Activated naive CD8-positive, alpha-beta T cell treated with anti-CD3 and anti-CD28 coated beads, Interleukin-2, amount 50 U/mL, for 16 hours (primary cell): ENCODE measurements around the gene YES1.
"Not testable (repeated sequence)": the region's sequence is repeated elsewhere in the genome, so short reads cannot be mapped to it uniquely, and the experiment has no call there.

ENCODE experiments used
- DNase-seq: peaks from one replicate; pipeline ENCODE4 v3.0.0-alpha.2; 2020; ENCODE audit warnings: low read depth, low spot score

YES1 gene

GRCh38 chr18:730692-731091, 81.3 kb downstream of the YES1 start:
- no peak for DNase-seq

- not testable (repeated sequence) for DNase-seq
These were observed 81.9 kb downstream of the YES1 start for GRCh38 chr18:730120-730519.

GRCh38 chr18:725646-726045, 86.4 kb downstream of the YES1 start:
- no peak for DNase-seq

- no peak for DNase-seq
These were observed 88.4 kb downstream of the YES1 start for GRCh38 chr18:723541-724080.

- no peak for DNase-seq
These were observed 95.0 kb downstream of the YES1 start for GRCh38 chr18:717003-717402.

GRCh38 chr18:715626-716025, 96.4 kb downstream of the YES1 start:
- no peak for DNase-seq

GRCh38 chr18:713135-713490, 98.9 kb downstream of the YES1 start:
- no peak for DNase-seq

GRCh38 chr18:712401-713134, 99.5 kb downstream of the YES1 start, which contains the start of gene ENOSF1:
Gene ENOSF1, minus strand, starts transcription at chr18:712630. Its CDS starts 43 bp downstream, at chr18:712587.
- DNase-seq: peak; percentile 68

- peak; percentile 42 for DNase-seq
These were observed 100.2 kb downstream of the YES1 start for GRCh38 chr18:711657-712400.

- no peak for DNase-seq
These were observed 100.8 kb downstream of the YES1 start for GRCh38 chr18:711310-711656.

- DNase-seq: no peak
These were observed 101.4 kb downstream of the YES1 start for GRCh38 chr18:710418-711300.

- DNase-seq: no peak
These were observed 102.3 kb downstream of the YES1 start for GRCh38 chr18:709771-710170.

GRCh38 chr18:708096-708495, 103.9 kb downstream of the YES1 start:
- no peak for DNase-seq

GRCh38 chr18:706405-706804, 105.6 kb downstream of the YES1 start:
- DNase-seq: no peak

- DNase-seq: no peak
These were observed 108.7 kb downstream of the YES1 start for GRCh38 chr18:703213-703967.

GRCh38 chr18:697800-698199, 114.2 kb downstream of the YES1 start:
- DNase-seq: no peak

- DNase-seq: no peak
These were observed 115.0 kb downstream of the YES1 start for GRCh38 chr18:697012-697411.

GRCh38 chr18:693466-694187, 118.4 kb downstream of the YES1 start:
- no peak for DNase-seq

- DNase-seq: no peak
These were observed 119.2 kb downstream of the YES1 start for GRCh38 chr18:692824-693223.

- DNase-seq: no peak
These were observed 123.7 kb downstream of the YES1 start for GRCh38 chr18:688323-688722.
